Stimulated activated CD8-positive, alpha-beta memory T cell treated with anti-CD3 and anti-CD28 coated beads, Interleukin-15, amount 100 ng/mL, for 48 hours (primary cell): ENCODE measurements around the gene ACOD1.
"Not testable (repeated sequence)": the region's sequence is repeated elsewhere in the genome, so short reads cannot be mapped to it uniquely, and the experiment has no call there.

Source experiments
- DNase-seq, 2 donors: peaks; one replicate each; pipeline ENCODE4 v3.0.0-alpha.2; 2020; ENCODE audit warnings: low read depth in 2 of 2

The ACOD1 gene

DNA sequence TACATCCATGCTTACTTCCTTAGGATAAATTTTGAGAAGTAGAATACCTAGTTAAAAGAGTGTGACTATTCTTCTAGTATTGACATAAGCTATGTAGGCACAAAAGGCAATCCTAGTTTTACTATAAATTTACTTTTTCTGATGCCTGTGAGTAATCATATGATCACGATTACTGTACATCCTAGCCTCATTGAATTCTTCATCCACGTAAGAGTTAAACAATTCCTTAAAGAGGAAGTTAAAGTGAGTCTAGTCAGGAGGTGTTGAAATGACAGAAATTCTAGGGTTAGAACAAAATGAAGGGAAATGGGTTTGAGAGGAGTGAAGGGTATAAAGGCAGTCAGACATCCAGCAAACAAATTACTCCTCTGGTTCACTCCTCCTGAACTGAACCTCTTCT, at the start of gene ACOD1:
Gene ACOD1, plus strand, starts transcription at position 363 of the 400 bp plus-strand sequence. CDS start 48 bp downstream, outside the sequence.
- no peak for DNase-seq

GRCh38 chr13:76899066-76899465, 49.2 kb upstream of the ACOD1 start:
- not testable (repeated sequence) for DNase-seq

GRCh38 chr13:76903544-76904162, 44.7 kb upstream of the ACOD1 start:
- DNase-seq: peak; percentile 32 to 34

DNA sequence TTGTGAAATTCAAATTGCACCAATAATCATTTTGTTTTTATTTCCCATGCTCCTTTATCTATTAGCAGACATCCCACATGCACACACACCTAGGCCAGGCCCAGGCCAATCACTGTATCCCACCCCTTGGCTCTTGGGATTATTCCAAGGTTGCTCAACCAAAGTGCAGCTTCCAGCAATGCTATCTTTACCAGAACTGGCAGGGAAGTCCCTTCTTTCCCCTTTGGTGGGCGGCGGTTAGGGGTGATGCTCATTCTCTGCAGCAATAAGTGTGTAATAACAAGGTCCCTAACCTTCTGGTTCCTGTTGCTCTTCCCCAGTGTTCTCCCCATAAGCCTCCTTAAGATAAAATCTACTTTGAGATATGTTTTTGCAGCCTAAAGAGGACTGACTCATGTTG, 43.8 kb upstream of the ACOD1 start:
- no peak for DNase-seq

DNA sequence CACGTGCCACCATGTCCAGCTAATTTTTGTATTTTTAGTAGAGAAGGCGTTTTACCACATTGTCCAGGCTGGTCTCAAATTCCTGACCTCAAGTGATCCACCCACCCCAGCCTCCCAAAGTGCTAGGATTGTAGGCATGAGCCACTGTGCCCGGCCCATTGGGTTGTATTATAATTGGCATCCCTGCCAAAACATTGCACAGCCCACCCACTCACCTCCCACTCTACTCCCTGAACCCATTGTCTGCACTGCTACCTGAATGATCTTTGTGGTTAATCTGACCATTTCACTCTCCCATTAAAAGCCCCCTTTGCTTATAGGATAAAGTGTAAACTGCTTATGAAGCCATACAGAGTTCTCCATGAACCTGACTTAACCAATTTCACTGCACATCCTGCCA, 35.8 kb upstream of the ACOD1 start:
- no peak for DNase-seq

DNA sequence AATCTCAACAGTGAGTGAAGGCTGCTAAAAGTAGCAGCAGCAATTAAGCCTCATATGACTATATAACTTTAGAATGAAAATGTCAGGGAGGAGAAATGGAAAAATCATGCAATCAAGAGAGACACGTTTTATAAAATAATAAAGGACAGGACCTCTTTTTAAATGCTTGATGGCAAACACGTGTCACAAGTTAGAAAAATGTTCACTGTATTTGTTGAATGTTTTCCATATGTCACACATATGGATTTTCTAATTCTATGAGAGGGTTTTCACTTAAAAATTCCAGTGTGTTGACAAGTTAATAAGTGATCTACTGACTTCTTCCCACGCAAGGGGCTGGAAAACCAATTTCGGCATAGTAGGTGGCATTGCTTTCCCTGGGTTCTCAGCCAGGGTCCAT, 34.4 kb upstream of the ACOD1 start:
- no peak for DNase-seq

GRCh38 chr13:76917095-76917494, 31.2 kb upstream of the ACOD1 start:
- DNase-seq: no peak

DNA sequence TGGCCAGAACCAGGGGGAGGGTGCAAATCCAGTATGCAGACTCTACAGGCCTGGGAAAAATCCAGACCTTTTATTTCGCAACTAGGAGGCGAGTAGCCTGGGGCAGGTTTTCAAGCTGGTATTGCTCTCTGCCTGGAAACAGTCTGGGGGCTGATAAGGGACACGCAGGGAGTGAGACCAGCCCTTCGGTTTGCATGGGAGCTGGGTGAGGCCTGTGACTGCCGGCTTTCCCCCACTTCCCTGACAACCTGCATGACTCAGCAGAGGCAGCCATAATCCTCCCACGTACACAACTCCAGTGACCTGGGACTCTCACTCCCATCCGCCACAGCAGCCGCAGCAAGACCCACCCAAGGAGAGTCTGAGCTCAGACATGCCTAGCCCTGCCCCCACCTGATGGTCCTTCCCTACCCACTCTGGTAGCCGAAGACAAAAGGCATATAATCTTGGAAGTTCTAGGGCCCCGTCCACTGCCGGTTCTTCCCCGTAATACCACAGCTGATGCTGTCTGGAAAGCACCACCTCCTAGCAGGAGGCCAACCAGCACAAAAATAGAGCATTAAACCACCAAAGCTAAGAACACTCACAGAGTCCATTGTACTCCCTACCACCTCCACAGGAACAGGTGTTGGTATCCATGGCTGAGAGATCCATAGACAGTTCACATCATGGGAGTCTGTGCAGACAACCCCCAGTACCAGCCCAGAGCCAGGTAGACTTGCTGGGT, 30.4 kb upstream of the ACOD1 start:
- DNase-seq: not testable (repeated sequence)

DNA sequence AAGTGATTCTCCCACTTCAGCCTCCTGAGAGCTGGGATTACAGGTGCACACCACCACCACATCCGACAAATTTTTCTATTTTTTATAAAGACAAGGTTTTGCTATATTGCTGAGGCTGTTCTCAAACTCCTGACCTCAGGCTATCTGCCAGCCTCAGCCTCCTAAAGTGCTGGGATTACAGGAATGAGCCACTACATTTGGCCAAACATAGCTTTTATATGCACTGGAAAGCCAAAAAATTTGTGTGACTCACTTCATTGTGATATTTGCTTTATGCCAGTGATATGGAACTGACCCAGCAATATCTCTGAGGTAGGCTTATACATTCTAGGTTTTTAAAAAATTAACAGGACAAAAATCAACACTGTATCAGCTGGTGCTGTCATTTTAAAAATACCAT, 26.8 kb upstream of the ACOD1 start:
- no peak for DNase-seq

DNA sequence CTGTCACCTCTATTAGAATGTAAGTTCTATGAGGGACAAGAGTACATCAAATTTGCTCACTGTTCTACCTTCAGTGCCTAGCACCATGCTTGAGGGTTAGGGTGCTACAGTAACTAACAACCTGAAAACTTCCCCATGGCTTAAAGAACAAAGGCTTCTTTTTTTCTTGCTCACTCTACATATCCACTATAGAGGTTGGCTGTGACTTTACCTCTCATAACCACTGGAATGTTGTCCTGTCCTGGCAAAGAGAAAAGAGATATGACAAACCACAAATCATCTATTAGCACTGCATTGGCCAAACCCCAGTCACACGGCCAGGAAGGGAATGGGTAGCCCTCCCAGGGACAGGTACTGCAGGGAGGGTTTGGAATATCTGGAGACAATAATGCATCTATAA, 23.2 kb upstream of the ACOD1 start:
- no peak for DNase-seq

GRCh38 chr13:76927955-76928354, 20.4 kb upstream of the ACOD1 start:
- DNase-seq: no peak

- no peak for DNase-seq
Observed at GRCh38 chr13:76928456-76928855, 19.9 kb upstream of the ACOD1 start.

- DNase-seq: no peak
Observed at GRCh38 chr13:76929320-76929719, 19.0 kb upstream of the ACOD1 start.

DNA sequence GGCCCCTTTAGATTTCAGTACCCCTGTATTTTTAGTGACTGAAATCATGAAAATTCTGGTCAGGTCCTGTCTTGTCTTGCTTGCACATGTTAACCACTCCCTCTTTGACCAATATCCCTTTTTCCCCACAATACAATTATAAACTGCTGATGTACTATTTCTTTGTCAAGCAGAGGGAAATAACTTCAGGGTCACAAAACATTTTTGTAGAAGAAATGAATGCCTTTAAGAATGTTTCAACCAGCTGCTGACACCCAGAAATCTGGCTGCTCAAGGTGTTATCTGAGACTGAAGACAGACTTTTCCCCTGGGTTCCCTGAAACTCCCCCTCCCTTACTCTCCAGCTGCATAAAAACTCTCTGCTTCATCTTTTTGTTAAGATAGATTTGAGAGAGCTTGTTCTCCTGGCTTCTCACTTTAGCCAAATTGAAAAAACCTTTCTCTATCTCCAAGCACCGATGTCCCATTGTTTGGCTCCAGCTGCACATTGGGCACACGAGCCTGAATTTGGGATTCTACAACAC, 18.4 kb upstream of the ACOD1 start:
- DNase-seq: no peak

GRCh38 chr13:76932076-76932475, 16.2 kb upstream of the ACOD1 start:
- no peak for DNase-seq

GRCh38 chr13:76934671-76935070, 13.6 kb upstream of the ACOD1 start:
- no peak for DNase-seq

DNA sequence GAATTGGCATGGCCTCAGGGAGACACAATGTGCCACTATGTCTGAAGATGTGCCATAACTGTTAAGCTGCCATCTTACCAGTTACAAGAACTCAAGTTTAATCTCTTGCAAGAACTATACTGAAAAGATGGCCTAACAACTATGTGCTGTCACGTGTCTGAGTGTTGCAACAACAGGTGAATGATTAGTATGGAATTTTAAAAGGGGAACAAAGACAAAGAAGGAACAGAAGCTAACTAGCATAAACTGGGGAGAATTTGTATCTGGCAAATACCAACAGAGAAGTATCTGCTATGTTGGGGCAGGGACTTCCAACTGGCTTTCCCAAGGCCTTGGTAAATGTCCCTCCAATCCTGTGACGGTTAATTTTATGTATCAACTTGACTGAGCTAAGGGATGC, 11.5 kb upstream of the ACOD1 start:
- DNase-seq: no peak

- DNase-seq: no peak
Observed at GRCh38 chr13:76937281-76937820, 11.0 kb upstream of the ACOD1 start.

DNA sequence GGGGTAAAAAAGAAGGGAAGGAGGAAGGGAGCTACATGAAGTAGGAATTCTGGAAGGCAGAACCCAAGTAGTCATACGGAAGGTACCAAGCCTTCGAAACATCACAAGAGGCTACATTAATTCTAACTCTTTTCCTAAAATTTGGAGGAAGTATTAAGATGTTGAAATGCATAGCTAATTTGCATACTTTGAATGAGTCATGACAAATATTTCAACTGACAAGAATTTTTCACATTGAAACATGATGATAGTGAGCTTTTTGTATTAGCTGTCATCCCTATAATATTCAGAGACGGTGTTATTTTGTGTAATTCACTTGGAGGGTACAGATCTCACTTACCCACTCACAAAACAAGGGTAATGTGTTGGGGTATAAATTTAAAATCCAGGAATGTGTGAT, 9.1 kb upstream of the ACOD1 start:
- no peak for DNase-seq

DNA sequence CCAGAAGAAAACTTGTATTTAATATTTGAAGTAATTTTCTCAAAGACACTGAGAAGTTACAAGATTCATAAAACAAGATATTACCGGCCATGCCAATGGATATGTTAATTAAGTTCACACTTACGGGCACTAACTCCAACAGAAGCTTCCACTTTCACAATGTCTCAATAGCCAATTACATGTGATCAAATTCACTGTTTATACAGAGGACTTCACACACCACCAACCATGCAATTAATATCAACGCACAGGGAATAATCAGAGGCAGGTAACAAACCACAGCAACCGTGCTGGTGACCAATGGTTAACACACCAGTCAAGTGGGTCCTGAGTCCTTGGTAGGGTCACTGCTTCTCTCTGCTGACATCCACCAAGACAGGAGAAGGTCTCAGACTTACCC, 5.9 kb upstream of the ACOD1 start:
- DNase-seq: no peak

GRCh38 chr13:76943646-76944045, 4.7 kb upstream of the ACOD1 start:
- no peak for DNase-seq

DNA sequence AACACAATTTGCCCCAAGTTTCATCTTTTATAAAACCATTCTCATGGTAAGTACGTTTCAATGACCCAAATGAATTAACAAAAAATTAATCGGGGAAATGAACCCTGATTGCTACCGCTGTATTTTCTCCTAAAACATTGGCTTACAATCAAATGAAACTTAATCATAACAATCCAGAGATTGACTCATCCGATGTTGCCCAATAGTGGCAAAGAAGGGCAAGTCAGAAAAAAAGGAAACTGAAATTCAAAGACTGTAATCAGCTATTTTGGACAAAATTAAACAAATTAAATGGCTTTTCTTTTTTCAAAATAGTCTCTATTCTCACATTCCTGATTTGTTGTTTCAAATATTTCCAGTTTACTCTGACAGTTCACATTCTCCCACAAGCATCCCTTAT, 3.9 kb upstream of the ACOD1 start:
- no peak for DNase-seq

- DNase-seq: no peak
Observed at GRCh38 chr13:76950101-76950500, 1.8 kb downstream of the ACOD1 start.
